Left forelimb (tissue), 1 donor: ENCODE data around the gene CLBA1.
A peak's percentile ranks its signal among the peaks of the same experiment; 100 is the strongest.

Source experiments
- DNase-seq: peaks from one replicate; pipeline ENCODE4 v3.0.0-alpha.2; 2018; ENCODE audit warnings: low spot score

Gene CLBA1

GRCh38 chr14:105005929-105006830 is 20.6 kb downstream of the CLBA1 start:
- DNase-seq: peak; percentile 52

GRCh38 chr14:105006831-105007592 is 21.4 kb downstream of the CLBA1 start:
- no peak for DNase-seq

GRCh38 chr14:105007593-105008264 is 22.1 kb downstream of the CLBA1 start:
- DNase-seq: no peak

GRCh38 chr14:105010106-105010505 is 24.5 kb downstream of the CLBA1 start:
- no peak for DNase-seq

- no peak for DNase-seq
These were observed 25.3 kb downstream of the CLBA1 start for GRCh38 chr14:105010891-105011291.

GRCh38 chr14:105011312-105011990 is 25.9 kb downstream of the CLBA1 start:
- no peak for DNase-seq

GRCh38 chr14:105012171-105012985 is 26.8 kb downstream of the CLBA1 start:
- DNase-seq: no peak

- no peak for DNase-seq
These were observed 27.7 kb downstream of the CLBA1 start for GRCh38 chr14:105013150-105013785.

GRCh38 chr14:105014032-105014431 is 28.4 kb downstream of the CLBA1 start:
- no peak for DNase-seq

GRCh38 chr14:105014631-105015030 is 29.0 kb downstream of the CLBA1 start:
- DNase-seq: no peak

GRCh38 chr14:105015242-105015641 is 29.7 kb downstream of the CLBA1 start:
- no peak for DNase-seq

- DNase-seq: no peak
These were observed 30.3 kb downstream of the CLBA1 start for GRCh38 chr14:105015905-105016304.

GRCh38 chr14:105018414-105018813 is 32.8 kb downstream of the CLBA1 start:
- DNase-seq: no peak

GRCh38 chr14:105019861-105020814 is 34.5 kb downstream of the CLBA1 start:
- peak; percentile 77 for DNase-seq

- DNase-seq: peak; percentile 99
These were observed 35.4 kb downstream of the CLBA1 start, which contains the start of gene CDCA4 for GRCh38 chr14:105020815-105021655. CDCA4 (minus strand) TSS chr14:105021083; CDS start chr14:105011929, 9,154 bp downstream.

GRCh38 chr14:105021656-105022275 is 36.2 kb downstream of the CLBA1 start:
- no peak for DNase-seq

- DNase-seq: no peak
These were observed 36.7 kb downstream of the CLBA1 start for GRCh38 chr14:105022276-105022670.

GRCh38 chr14:105023144-105023543 is 37.6 kb downstream of the CLBA1 start:
- DNase-seq: no peak
